ENCODE results near the gene HOXA13. TPM values are rescaled to one million over a fixed set of nuclear protein-coding genes. Genes with fewer than 3 reads are reported as not detected.

The HOXA13 gene
- total RNA-seq, 2 donors from 2014 or later: 0.14 TPM; not detected in 1

GRCh38 chr7:27189997-27190748 is 9.7 kb downstream of the HOXA13 start:
- H3K36me3 ChIP-seq: no peaks in the 10 kb centered on the region
- H3K27me3 ChIP-seq (replicated peaks; ENCODE audit: insufficient read depth): peaks cover 46% of the 10 kb centered on the region
- no peak for TF ChIP-seq CTCF (IDR thresholded peaks at IDR 0.05)
- no peaks in the 10 kb centered on the region for H3K9me3 ChIP-seq
- H3K27ac ChIP-seq: no peak overlapping the region
- H3K4me3 ChIP-seq: no peak overlapping the region
- ATAC-seq (ENCODE audit: insufficient number of reproducible peaks, low FRiP score, low read depth) (no peak), DNase-seq (ENCODE audit: low spot score) (no peak)
- H3K4me1 ChIP-seq (ENCODE audit: control insufficient read depth in 1 of 2, low read depth in 2 of 2): peaks cover 26 to 42% of the 10 kb centered on the region in 2 donors

DNA sequence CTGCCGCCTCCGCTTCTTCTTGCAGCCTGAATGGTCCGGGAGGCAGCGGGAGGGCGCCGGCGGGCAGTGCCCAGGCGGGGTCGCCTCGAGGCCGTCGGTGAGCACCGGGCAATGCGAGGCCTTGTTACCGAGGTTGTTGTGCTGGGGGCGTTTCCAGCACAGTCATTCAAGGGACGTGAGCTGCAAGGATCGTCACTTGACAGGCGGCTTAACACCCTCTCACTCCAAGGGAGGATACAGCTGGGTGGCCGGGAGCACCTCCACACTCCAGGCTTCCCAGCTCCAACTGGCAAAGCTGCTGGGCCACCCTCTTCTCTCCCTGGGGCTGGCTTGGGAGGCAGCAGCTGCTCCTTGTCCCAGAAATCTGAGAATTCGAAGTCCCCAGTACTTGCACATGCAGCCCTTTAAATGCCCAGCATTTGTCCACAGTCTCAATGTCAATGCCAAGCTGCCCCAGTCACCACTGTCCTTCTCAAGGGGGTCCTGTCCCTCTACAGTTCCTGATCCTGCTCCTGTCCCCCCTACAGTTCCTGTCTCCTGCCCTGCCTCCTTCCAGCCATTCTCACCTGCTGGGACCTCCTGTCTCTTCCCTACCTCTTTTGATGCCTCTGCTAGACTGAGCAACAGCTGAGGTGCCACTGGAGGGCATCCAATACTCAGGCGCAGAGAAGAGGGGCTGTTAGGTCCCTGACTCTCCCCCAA is 10.4 kb downstream of the HOXA13 start:
- no peak for ATAC-seq (ENCODE audit: insufficient number of reproducible peaks, low FRiP score, low read depth)
- no peak for DNase-seq (ENCODE audit: low spot score)

GRCh38 chr7:27188386-27189294 is 11.3 kb downstream of the HOXA13 start:
- peaks cover 40 to 57% of the 10 kb centered on the region in 2 donors for H3K4me1 ChIP-seq (ENCODE audit: control insufficient read depth in 1 of 2, low read depth in 2 of 2)
- no peak for ATAC-seq (ENCODE audit: insufficient number of reproducible peaks, low FRiP score, low read depth)
- TF ChIP-seq CTCF (IDR thresholded peaks at IDR 0.05): no peak

More for the DNA sequence above, 10.4 kb downstream of the HOXA13 start:
- Histone ChIP-seq H3K9me3 (no peaks in the 10 kb centered on the region), H3K4me1 (ENCODE audit: control insufficient read depth in 1 of 2, low read depth in 2 of 2) (peaks cover 32 to 49% of the 10 kb centered on the region in 2 donors), H3K27me3 (replicated peaks; ENCODE audit: insufficient read depth) (peaks cover 47% of the 10 kb centered on the region), H3K27ac (no peak overlapping the region), H3K4me3 (peak overlapping the region; percentile 28), H3K36me3 (no peaks in the 10 kb centered on the region)
- TF ChIP-seq CTCF (IDR thresholded peaks at IDR 0.05): no peak

GRCh38 chr7:27187475-27188385 is 12.2 kb downstream of the HOXA13 start:
- DNase-seq (ENCODE audit: low spot score) (no peak), ATAC-seq (ENCODE audit: insufficient number of reproducible peaks, low FRiP score, low read depth) (no peak)
- H3K27me3 ChIP-seq (replicated peaks; ENCODE audit: insufficient read depth): peaks cover 50% of the 10 kb centered on the region
- H3K4me3 ChIP-seq: peak overlapping the region; percentile 28
- no peak for TF ChIP-seq CTCF (IDR thresholded peaks at IDR 0.05)
- H3K4me1 ChIP-seq (ENCODE audit: control insufficient read depth in 1 of 2, low read depth in 2 of 2): peaks cover 34 to 61% of the 10 kb centered on the region in 2 donors
- H3K27ac ChIP-seq: peak overlapping the region in 1 of 2 donors; percentile 5
- H3K36me3 ChIP-seq: no peaks in the 10 kb centered on the region
- no peaks in the 10 kb centered on the region for H3K9me3 ChIP-seq

More at GRCh38 chr7:27188386-27189294, 11.3 kb downstream of the HOXA13 start:
- no peak for DNase-seq (ENCODE audit: low spot score)
- Histone ChIP-seq H3K27me3 (replicated peaks; ENCODE audit: insufficient read depth) (peaks cover 51% of the 10 kb centered on the region), H3K27ac (peak overlapping the region in 1 of 2 donors; percentile 5), H3K4me3 (peak overlapping the region; percentile 28), H3K36me3 (no peaks in the 10 kb centered on the region), H3K9me3 (no peaks in the 10 kb centered on the region)

Data from thoracic aorta (tissue), 2 donors.